GM21360 (cell line): Measurements from ENCODE around the gene VN1R5.
"Not testable (repeated sequence)": the region's sequence is repeated elsewhere in the genome, so short reads cannot be mapped to it uniquely, and the experiment has no call there.

ENCODE experiments used
- ATAC-seq: cut with Tn5 transposase; IDR thresholded peaks from one replicate; pipeline ENCODE4 v1.9.1; 2021; ENCODE audit warnings: mild to moderate bottlenecking, moderate library complexity; ENCODE audit not compliant: unreplicated experiment

The VN1R5 gene

GRCh38 chr1:247270003-247270402 lies 14.1 kb downstream of the VN1R5 start:
- no peak for ATAC-seq

- no peak for ATAC-seq
These were observed 17.1 kb downstream of the VN1R5 start for GRCh38 chr1:247273013-247273412.

GRCh38 chr1:247274605-247275256 lies 18.9 kb downstream of the VN1R5 start:
- ATAC-seq, result no peak

GRCh38 chr1:247277191-247277590 lies 21.3 kb downstream of the VN1R5 start:
- no peak for ATAC-seq

- ATAC-seq, result no peak
These were observed 25.2 kb downstream of the VN1R5 start for GRCh38 chr1:247281001-247281574.

GRCh38 chr1:247286134-247286670 lies 30.3 kb downstream of the VN1R5 start:
- no peak for ATAC-seq

- ATAC-seq, result no peak
These were observed 31.6 kb downstream of the VN1R5 start for GRCh38 chr1:247287460-247287859.

GRCh38 chr1:247288341-247288740 lies 32.5 kb downstream of the VN1R5 start:
- ATAC-seq, result no peak

GRCh38 chr1:247289274-247289892 lies 33.5 kb downstream of the VN1R5 start:
- ATAC-seq, result not testable (repeated sequence)

GRCh38 chr1:247290576-247290975 lies 34.7 kb downstream of the VN1R5 start:
- no peak for ATAC-seq

- no peak for ATAC-seq
These were observed 35.3 kb downstream of the VN1R5 start for GRCh38 chr1:247291161-247291560.

- no peak for ATAC-seq
These were observed 36.1 kb downstream of the VN1R5 start for GRCh38 chr1:247291833-247292561.

- no peak for ATAC-seq
These were observed 37.2 kb downstream of the VN1R5 start for GRCh38 chr1:247293047-247293446.

GRCh38 chr1:247294282-247294681 lies 38.4 kb downstream of the VN1R5 start:
- no peak for ATAC-seq

- no peak for ATAC-seq
These were observed 39.4 kb downstream of the VN1R5 start for GRCh38 chr1:247295274-247295684.

GRCh38 chr1:247295746-247296145 lies 39.9 kb downstream of the VN1R5 start:
- ATAC-seq, result no peak

GRCh38 chr1:247296599-247297180 lies 40.8 kb downstream of the VN1R5 start:
- no peak for ATAC-seq

- no peak for ATAC-seq
These were observed 41.6 kb downstream of the VN1R5 start for GRCh38 chr1:247297263-247298123.

GRCh38 chr1:247298124-247298481 lies 42.2 kb downstream of the VN1R5 start:
- no peak for ATAC-seq

- ATAC-seq, result no peak
These were observed 42.8 kb downstream of the VN1R5 start for GRCh38 chr1:247298701-247299100.
